Hepatocyte (in vitro differentiated cells): ENCODE measurements around the gene ENPP4.

Experiments used
- EZH2 ChIP-seq: fragments of 200-600 bp; sonication (generic); IDR thresholded peaks from 2 replicates; pipeline ENCODE4 v1.6.1; 2016; ENCODE audit warnings: antibody characterized with exemption, mild to moderate bottlenecking, borderline replicate concordance
- EZH2phosphoT487 ChIP-seq: fragments of 200-600 bp; sonication (generic); IDR thresholded peaks from one replicate; pipeline ENCODE4 v1.6.1; 2018; ENCODE audit warnings: antibody characterized with exemption, mild to moderate bottlenecking, low read depth, moderate library complexity; ENCODE audit not compliant: unreplicated experiment, severe bottlenecking
- TF ChIP-seq, protein P1 (sequence below): fragments of 200-600 bp; sonication (generic); IDR thresholded peaks from 2 replicates; pipeline ENCODE4 v1.5.1; 2016; ENCODE audit warnings: antibody characterized with exemption, mild to moderate bottlenecking; ENCODE audit not compliant: poor library complexity

DNA sequence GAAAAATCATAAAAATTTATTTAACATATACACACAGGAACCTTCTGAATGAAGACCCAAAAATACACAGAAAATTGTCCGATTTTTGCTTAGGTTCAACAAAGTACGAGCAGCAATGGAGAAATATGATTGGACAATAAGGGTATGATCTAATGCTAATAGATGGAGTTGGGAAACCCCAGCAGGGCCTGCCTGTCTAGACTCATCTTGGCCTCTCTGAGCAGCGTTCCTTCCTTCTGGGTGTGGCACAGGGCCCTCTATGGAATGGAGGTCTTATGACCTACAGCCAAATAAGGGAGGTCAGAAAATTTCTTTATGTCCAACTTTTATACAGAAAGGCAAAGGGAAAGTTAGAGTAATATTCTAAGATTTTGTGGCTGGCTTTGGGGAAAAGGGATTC is 27.7 kb upstream of the ENPP4 start:
- TF ChIP-seq, protein P1, sequence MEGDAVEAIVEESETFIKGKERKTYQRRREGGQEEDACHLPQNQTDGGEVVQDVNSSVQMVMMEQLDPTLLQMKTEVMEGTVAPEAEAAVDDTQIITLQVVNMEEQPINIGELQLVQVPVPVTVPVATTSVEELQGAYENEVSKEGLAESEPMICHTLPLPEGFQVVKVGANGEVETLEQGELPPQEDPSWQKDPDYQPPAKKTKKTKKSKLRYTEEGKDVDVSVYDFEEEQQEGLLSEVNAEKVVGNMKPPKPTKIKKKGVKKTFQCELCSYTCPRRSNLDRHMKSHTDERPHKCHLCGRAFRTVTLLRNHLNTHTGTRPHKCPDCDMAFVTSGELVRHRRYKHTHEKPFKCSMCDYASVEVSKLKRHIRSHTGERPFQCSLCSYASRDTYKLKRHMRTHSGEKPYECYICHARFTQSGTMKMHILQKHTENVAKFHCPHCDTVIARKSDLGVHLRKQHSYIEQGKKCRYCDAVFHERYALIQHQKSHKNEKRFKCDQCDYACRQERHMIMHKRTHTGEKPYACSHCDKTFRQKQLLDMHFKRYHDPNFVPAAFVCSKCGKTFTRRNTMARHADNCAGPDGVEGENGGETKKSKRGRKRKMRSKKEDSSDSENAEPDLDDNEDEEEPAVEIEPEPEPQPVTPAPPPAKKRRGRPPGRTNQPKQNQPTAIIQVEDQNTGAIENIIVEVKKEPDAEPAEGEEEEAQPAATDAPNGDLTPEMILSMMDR, result no peak
- no peak for TF ChIP-seq EZH2
- TF ChIP-seq EZH2phosphoT487, result no peak
